Osteocyte (in vitro differentiated cells): ENCODE results near the gene PGAP6. TPM values are rescaled to one million over a fixed set of nuclear protein-coding genes. Genes with fewer than 3 reads are reported as not detected.
A peak's percentile ranks its signal among the peaks of the same experiment; 100 is the strongest.

Source experiments
- DNase-seq: peaks from one replicate; pipeline ENCODE4 v3.0.0; 2021; ENCODE audit warnings: mixed read lengths; ENCODE audit not compliant: unreplicated experiment; ENCODE audit errors: extremely low spot score
- H3K27ac Mint-ChIP-seq: one replicate; pipeline ENCODE4 v1.8.0; 2021; ENCODE audit warnings: mild to moderate bottlenecking, mixed read lengths; ENCODE audit not compliant: unreplicated experiment
- H3K27me3 Mint-ChIP-seq: one replicate; pipeline ENCODE4 v1.8.0; 2021; ENCODE audit warnings: mixed read lengths; ENCODE audit not compliant: unreplicated experiment
- H3K36me3 Mint-ChIP-seq: one replicate; pipeline ENCODE4 v1.8.0; 2021; ENCODE audit warnings: mixed read lengths; ENCODE audit not compliant: unreplicated experiment
- H3K4me1 Mint-ChIP-seq: one replicate; pipeline ENCODE4 v1.8.0; 2021; ENCODE audit warnings: mixed read lengths; ENCODE audit not compliant: unreplicated experiment
- H3K4me3 Mint-ChIP-seq: one replicate; pipeline ENCODE4 v1.8.0; 2021; ENCODE audit warnings: mild to moderate bottlenecking, moderate library complexity, mixed read lengths; ENCODE audit not compliant: unreplicated experiment
- H3K9me3 Mint-ChIP-seq: one replicate; pipeline ENCODE4 v1.8.0; 2021; ENCODE audit warnings: mixed read lengths; ENCODE audit not compliant: unreplicated experiment
- total RNA-seq: library from RNA; stranded (reverse); gene quantifications from 2 replicates; pipeline ENCODE4 v1.2.1, GENCODE V29; 2021
- TF ChIP-seq, protein P1 (sequence below): fragments of 200-600 bp; sonication (generic); IDR thresholded peaks from 2 replicates; pipeline ENCODE4 v1.5.0; 2021; ENCODE audit warnings: antibody characterized with exemption, mild to moderate bottlenecking, moderate library complexity

Gene PGAP6
- total RNA-seq, 1 donor from 2014 or later, result 59.3 TPM

DNA sequence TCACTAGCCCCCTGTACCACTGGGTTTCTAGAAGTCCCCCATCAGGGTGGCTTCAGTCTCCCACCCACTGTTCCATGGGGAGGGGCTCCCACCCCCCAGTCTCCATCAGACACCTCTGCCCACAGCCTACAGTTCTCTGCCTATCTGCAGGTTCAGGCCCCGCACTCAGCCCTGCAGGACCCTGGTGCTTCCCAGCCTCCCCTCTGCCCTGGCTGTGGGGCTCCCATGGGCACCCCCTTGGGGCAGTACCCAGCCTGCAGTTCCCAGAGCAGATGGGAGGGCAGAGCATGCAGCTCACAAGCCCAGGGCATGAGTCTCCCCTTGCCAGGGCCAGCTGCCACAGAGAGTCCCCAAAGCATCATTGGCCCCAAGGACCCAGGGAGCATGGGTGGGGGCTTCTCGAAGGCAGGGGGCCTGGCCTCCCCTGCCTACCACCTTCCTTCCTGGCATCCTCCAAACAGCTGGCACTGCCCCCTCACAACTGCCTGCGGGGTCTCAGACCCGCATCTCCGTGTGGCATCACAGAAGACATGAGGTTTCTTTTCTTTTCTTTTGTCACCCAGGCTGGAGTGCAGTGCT, 8.7 kb downstream of the PGAP6 start:
- no peaks in the 10 kb centered on the region for H3K27me3 Mint-ChIP-seq
- DNase-seq, result peak; percentile 81
- peaks cover 3% of the 10 kb centered on the region for H3K36me3 Mint-ChIP-seq
- no peak overlapping the region for H3K4me3 Mint-ChIP-seq
- no peaks in the 10 kb centered on the region for H3K9me3 Mint-ChIP-seq
- TF ChIP-seq, protein P1, sequence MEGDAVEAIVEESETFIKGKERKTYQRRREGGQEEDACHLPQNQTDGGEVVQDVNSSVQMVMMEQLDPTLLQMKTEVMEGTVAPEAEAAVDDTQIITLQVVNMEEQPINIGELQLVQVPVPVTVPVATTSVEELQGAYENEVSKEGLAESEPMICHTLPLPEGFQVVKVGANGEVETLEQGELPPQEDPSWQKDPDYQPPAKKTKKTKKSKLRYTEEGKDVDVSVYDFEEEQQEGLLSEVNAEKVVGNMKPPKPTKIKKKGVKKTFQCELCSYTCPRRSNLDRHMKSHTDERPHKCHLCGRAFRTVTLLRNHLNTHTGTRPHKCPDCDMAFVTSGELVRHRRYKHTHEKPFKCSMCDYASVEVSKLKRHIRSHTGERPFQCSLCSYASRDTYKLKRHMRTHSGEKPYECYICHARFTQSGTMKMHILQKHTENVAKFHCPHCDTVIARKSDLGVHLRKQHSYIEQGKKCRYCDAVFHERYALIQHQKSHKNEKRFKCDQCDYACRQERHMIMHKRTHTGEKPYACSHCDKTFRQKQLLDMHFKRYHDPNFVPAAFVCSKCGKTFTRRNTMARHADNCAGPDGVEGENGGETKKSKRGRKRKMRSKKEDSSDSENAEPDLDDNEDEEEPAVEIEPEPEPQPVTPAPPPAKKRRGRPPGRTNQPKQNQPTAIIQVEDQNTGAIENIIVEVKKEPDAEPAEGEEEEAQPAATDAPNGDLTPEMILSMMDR, result no peak
- peaks cover 15% of the 10 kb centered on the region for H3K4me1 Mint-ChIP-seq
- no peak overlapping the region for H3K27ac Mint-ChIP-seq

- Mint-ChIP-seq H3K4me3 (no peak overlapping the region), H3K9me3 (no peaks in the 10 kb centered on the region), H3K36me3 (peaks cover 3% of the 10 kb centered on the region), H3K27me3 (no peaks in the 10 kb centered on the region), H3K27ac (no peak overlapping the region), H3K4me1 (peaks cover 15% of the 10 kb centered on the region)
- TF ChIP-seq, protein P1, result no peak
- DNase-seq, result no peak
Measured at GRCh38 chr16:372302-372983, 9.3 kb downstream of the PGAP6 start.

DNA sequence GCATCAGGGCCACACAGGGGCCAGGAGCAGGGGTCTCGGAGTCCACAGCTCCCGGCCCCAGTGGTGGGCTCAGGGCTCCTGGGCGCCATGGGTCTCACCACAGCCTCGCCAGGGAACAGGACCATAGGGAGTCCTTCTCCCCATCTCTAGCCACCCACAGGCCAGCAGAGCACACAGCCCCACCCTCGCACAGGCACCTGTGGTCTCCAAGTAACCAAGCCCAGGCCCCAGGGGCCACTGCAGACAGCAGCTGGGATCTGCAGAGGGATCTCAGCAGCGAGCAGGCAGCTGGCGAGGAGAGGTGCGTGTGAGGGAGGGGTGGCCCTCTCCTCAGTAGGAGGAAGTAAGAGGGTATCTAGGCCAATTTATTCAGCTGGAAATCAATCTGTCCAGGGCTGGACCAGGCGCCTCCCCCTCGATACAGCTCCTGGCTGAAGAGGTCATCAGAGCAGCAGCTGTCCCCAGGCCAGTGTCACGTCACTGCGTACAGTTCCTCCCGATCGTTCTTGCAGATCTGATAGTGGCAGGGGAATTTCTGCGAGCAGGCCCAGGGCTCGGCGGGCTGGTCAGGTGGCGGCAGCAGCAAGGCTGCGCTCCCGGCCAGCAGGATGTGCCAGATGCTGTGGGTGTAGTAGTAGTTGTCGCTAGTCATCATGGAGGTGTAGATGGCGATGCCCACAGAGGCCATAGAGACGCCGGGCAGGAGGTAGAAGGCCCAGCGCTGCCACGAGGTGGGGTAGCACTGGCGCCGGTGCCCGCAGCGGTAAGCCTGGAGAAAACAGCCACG, 10.1 kb downstream of the PGAP6 start:
- TF ChIP-seq, protein P1, result no peak
- Mint-ChIP-seq H3K36me3 (peaks cover 7% of the 10 kb centered on the region), H3K27me3 (no peaks in the 10 kb centered on the region), H3K27ac (no peak overlapping the region), H3K4me1 (peaks cover 15% of the 10 kb centered on the region), H3K4me3 (no peak overlapping the region), H3K9me3 (no peaks in the 10 kb centered on the region)
- no peak for DNase-seq

- TF ChIP-seq, protein P1, result no peak
- H3K4me3 Mint-ChIP-seq, result peak overlapping the region; percentile 85
Measured at GRCh38 chr16:370979-371514, 10.7 kb downstream of the PGAP6 start.

DNA sequence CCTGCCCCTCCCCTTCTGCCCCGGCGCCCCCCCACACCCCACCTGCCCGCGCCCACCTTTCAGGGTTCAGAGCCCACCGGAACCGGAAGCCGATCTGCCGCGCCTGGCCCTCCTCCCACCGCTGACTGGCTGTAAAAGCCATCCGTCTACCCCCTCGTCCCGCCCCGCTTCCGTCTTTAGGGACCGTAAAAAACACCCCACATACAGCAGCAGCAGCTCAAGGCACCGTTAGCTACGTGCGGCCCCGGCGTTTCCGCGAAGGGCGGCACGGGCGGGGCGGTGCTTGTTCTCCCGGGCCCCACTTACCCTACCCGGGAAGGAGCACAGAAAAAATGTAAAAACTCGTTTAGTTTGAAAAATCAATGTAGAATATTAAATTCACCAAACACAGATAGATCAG, 11.3 kb downstream of the PGAP6 start, which contains the start of gene MRPL28:
Gene MRPL28, minus strand, starts transcription at position 96 of the 400 bp plus-strand sequence. CDS start 320 bp downstream, outside the sequence.
- H3K4me3 Mint-ChIP-seq, result peak within 1 kb of the TSS; percentile 85
- no peaks in the 10 kb centered on the region for H3K9me3 Mint-ChIP-seq
- peaks cover 6% of the 10 kb centered on the region for H3K36me3 Mint-ChIP-seq
- TF ChIP-seq, protein P1, result no peak
- DNase-seq, result peak; percentile 97
- peaks cover 15% of the 10 kb centered on the region for H3K4me1 Mint-ChIP-seq
- no peaks in the 10 kb centered on the region for H3K27me3 Mint-ChIP-seq
- peak within 1 kb of the TSS; percentile 94 for H3K27ac Mint-ChIP-seq

More at GRCh38 chr16:370979-371514, 10.7 kb downstream of the PGAP6 start:
- Mint-ChIP-seq H3K4me1 (peaks cover 15% of the 10 kb centered on the region), H3K27ac (peak overlapping the region; percentile 94), H3K27me3 (no peaks in the 10 kb centered on the region), H3K9me3 (no peaks in the 10 kb centered on the region), H3K36me3 (peaks cover 6% of the 10 kb centered on the region)
- DNase-seq, result peak; percentile 82
